ENCODE measurements around the gene MRPS25.

The MRPS25 gene

GRCh38 chr3:15052335-15053242, 12.5 kb downstream of the MRPS25 start:
- Histone ChIP-seq H3K4me1 (peaks cover 17% of the 10 kb centered on the region), H3K4me3 (ENCODE audit: low read depth, low read length) (no peak overlapping the region), H3K27me3 (no peaks in the 10 kb centered on the region), H3K9me3 (no peaks in the 10 kb centered on the region), H3K36me3 (peaks cover 58% of the 10 kb centered on the region)
- peak; percentile 73 for DNase-seq
- TF ChIP-seq CTCF (IDR thresholded peaks at IDR 0.05; ENCODE audit: low read depth, low read length) = no peak

DNA sequence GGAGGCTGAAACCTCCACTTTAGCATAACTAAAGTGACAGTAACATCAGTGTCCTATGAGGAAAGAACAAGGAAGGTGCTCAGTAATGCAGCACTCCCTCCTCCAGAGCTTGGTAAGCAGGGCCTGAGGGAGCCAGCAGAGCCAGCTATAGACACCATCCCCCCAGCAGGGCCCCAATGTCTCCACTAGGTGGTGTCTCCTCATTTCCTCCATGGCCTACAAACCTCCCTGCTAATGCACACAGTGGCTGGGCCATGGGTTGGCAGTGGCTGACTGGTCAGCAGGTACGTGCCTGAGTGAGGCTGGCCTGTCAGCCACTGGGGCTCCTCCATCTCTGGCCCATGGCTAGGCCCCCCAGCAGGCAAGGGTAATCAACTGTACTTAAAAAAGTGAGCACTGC, 13.6 kb downstream of the MRPS25 start:
- peaks cover 60% of the 10 kb centered on the region for H3K36me3 ChIP-seq
- H3K9me3 ChIP-seq = no peaks in the 10 kb centered on the region
- no peaks in the 10 kb centered on the region for H3K27me3 ChIP-seq
- H3K4me1 ChIP-seq = peaks cover 17% of the 10 kb centered on the region
- H3K4me3 ChIP-seq (ENCODE audit: low read depth, low read length) = no peak overlapping the region
- peak; percentile 53 for DNase-seq
- TF ChIP-seq CTCF (IDR thresholded peaks at IDR 0.05; ENCODE audit: low read depth, low read length) = peak; percentile 64

GRCh38 chr3:15050405-15051092, 14.6 kb downstream of the MRPS25 start:
- Histone ChIP-seq H3K4me3 (ENCODE audit: low read depth, low read length) (no peak overlapping the region), H3K27me3 (no peaks in the 10 kb centered on the region), H3K4me1 (peaks cover 17% of the 10 kb centered on the region), H3K36me3 (peaks cover 66% of the 10 kb centered on the region), H3K9me3 (no peaks in the 10 kb centered on the region)
- DNase-seq = no peak
- no peak for TF ChIP-seq CTCF (IDR thresholded peaks at IDR 0.05; ENCODE audit: low read depth, low read length)

GRCh38 chr3:15049584-15049983, 15.5 kb downstream of the MRPS25 start:
- no peak for TF ChIP-seq CTCF (IDR thresholded peaks at IDR 0.05; ENCODE audit: low read depth, low read length)
- Histone ChIP-seq H3K9me3 (no peaks in the 10 kb centered on the region), H3K36me3 (peaks cover 65% of the 10 kb centered on the region), H3K4me3 (ENCODE audit: low read depth, low read length) (no peak overlapping the region), H3K4me1 (peaks cover 17% of the 10 kb centered on the region), H3K27me3 (no peaks in the 10 kb centered on the region)
- DNase-seq = no peak

- Histone ChIP-seq H3K9me3 (no peaks in the 10 kb centered on the region), H3K36me3 (peaks cover 62% of the 10 kb centered on the region), H3K4me1 (no peaks in the 10 kb centered on the region), H3K4me3 (ENCODE audit: low read depth, low read length) (no peak overlapping the region), H3K27me3 (no peaks in the 10 kb centered on the region)
- TF ChIP-seq CTCF (IDR thresholded peaks at IDR 0.05; ENCODE audit: low read depth, low read length) = no peak
- no peak for DNase-seq
These were observed 19.4 kb downstream of the MRPS25 start for GRCh38 chr3:15045667-15046066.

DNA sequence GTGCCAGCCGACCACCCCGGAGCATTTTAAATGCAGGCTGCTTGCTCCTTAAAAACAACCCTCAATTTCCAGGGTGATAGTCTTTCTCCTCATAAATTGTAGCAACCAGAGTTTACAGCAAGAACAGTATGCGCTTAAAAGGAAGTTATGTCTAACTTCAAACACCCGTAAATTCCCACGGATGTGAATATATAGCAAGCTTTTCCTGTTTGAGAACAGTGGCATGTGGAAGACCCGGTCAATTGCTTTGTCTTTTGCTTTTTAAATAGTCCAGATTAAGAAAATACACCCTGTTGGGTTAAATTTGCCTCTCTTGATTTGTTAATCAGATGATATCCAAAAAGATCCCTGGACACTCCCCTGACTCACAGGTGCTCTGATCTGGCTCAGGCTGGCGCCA, 20.8 kb downstream of the MRPS25 start:
- Histone ChIP-seq H3K4me3 (ENCODE audit: low read depth, low read length) (no peak overlapping the region), H3K36me3 (peaks cover 51% of the 10 kb centered on the region), H3K9me3 (no peaks in the 10 kb centered on the region), H3K4me1 (no peaks in the 10 kb centered on the region), H3K27me3 (no peaks in the 10 kb centered on the region)
- no peak for DNase-seq
- no peak for TF ChIP-seq CTCF (IDR thresholded peaks at IDR 0.05; ENCODE audit: low read depth, low read length)
